ENCODE results near the gene FILIP1.
"Not testable (repeated sequence)": the region's sequence is repeated elsewhere in the genome, so short reads cannot be mapped to it uniquely, and the experiment has no call there.

Gene FILIP1

DNA sequence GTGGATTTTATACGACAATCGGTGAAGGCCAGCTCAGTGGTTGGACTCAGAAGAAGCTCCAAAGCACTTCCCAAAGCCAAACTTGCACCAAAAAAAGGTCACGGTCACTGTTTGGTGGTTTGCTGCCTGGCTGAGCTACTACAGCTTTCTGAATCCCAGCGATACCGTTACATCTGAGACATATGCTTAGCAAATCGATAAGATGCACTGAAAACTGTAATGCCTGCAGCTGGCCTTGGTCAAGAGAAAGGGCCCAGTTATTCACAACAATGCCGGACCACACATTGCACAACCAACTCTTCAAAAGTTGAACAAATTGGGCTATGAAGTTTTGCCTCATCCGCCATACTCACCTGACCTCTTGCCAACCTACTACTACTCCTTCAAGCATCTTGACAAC lies 70.2 kb downstream of the FILIP1 start:
- DNase-seq (ENCODE audit: low read depth in 2 of 3, low spot score in 2 of 3), result no peak

DNA sequence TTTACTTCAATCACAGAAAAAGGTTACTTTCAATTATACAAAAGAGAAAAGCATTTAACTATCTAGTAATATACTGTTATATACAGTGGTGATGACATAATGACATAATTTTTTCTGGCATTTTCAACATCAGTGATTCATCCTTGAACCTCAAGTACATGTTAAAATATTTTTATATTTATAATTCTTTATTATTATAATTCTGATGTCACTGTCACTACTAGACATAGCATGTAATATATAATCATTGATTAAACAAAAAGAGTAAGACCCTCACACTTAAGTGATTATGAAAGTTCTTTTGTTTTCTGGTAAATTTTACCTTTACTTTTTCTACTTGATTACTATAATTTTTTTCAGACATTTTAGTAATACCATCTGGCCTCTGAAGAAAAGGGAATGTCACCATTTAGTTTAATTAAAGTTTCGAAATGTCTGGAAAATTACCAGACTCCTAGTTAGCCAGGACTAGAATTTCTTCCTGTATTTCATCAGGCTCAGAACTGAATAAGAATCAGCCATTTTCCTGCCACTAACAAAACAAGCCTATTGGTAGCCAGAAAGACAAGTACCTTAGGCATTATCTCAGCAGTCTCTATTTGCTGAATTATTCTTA lies 71.5 kb downstream of the FILIP1 start:
- DNase-seq (ENCODE audit: low read depth in 2 of 3, low spot score in 2 of 3), result no peak

DNA sequence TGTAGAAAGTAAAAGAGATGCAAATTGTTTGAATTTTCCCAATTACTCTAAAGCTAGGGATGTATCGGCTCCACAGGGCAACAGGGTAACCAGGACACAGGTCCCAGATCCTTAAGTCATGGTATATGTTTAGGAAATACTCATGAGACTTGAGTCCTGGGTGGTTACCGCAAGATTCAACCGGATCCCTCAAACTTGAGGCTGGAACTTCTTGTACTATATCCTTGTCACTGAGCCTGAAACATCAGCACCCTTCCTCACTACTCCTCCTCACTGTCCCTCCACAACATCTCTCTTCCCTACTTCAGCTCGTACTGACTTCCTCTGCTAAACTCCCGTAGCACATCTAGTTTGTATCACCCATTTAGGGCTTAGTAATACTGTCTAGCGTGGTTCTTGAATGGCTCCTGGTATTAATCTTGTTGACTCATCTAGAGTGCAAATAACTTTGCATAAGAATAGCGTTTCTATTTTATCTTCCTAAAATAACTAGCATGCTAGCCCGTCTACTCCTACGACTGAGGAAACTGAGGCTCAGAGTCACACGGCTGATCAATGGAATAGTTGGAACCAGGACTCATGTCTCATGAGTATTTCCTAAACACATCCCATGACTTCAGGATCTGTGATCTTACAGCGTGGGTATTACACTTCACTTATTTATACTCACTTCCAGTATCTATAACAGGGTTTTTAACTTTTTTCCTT lies 72.1 kb downstream of the FILIP1 start:
- no peak for DNase-seq (ENCODE audit: low read depth in 2 of 3, low spot score in 2 of 3)

DNA sequence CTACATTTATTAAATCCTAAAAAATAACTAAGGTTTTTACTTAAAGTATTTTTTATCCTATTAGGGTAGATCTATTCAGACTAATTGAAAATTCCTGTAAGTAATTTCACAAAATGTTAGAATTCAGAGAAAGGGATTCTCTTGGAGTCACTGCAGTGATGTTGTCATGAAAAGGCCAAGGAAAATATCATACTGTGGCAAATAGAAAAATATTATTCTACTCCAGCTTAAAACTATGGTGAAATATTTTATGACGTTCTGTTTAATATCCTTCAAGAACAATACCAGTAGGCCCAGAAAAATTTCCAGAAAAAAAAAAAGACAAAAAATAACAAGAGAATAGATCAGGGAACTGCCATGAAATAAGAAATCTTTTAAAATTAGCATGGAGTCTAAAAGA lies 73.6 kb downstream of the FILIP1 start:
- no peak for DNase-seq (ENCODE audit: low read depth in 2 of 3, low spot score in 2 of 3)

DNA sequence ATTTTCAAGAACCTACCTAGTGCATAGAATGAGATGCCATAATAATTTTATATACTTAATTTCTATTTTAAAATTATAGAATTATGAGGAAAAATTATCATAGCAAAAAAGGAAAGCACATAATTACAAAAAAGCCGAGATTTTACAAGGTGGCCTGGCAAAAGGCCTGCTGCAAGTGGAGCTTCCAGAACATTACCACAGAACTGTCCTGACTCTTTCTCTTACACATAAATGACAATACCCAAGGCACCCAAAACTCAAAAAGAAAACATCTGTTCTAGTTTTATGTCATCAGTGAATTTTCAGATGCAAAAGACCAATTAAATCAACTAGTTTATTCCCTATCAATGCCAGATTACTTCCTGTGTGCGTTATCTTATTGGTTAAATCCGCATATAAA lies 74.2 kb downstream of the FILIP1 start:
- DNase-seq (ENCODE audit: low read depth in 2 of 3, low spot score in 2 of 3), result no peak

DNA sequence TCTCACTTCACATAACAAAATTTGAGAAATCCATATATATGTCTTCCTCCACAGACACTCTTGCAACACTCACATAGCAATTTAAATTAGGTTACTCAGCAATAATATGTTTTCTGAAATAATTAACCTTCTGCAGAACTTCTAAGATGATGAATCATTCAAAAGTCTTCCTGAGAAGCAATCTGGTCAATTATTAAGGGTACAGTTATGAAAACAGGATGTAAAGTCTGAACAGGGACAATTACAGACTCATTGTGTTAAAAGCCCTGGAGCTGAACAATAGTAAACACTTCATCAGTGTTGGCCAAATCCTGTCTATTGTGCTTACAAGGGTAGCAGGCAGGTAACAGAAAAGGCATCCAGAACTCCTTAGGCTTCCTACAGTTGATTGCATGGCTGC lies 75.4 kb downstream of the FILIP1 start:
- DNase-seq (ENCODE audit: low read depth in 2 of 3, low spot score in 2 of 3), result no peak

DNA sequence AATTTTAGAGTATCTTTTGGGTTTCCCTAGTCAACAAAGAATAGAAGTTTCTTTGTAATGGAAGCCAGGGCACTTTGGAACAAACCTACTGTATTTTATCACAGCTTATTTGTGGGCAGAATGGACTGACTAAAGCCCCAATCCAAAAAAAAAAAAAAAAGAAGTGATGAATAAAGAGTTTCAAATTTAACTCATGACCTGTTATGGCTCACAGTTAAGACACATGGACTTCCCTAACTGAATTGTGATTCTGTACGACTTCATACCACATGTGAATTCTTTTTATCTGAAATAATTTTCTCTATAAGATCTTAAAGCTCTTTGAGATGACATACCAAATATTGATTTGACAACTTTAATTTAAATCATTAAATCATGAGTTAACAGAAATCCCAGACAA lies 77.2 kb downstream of the FILIP1 start:
- DNase-seq (ENCODE audit: low read depth in 2 of 3, low spot score in 2 of 3), result no peak

DNA sequence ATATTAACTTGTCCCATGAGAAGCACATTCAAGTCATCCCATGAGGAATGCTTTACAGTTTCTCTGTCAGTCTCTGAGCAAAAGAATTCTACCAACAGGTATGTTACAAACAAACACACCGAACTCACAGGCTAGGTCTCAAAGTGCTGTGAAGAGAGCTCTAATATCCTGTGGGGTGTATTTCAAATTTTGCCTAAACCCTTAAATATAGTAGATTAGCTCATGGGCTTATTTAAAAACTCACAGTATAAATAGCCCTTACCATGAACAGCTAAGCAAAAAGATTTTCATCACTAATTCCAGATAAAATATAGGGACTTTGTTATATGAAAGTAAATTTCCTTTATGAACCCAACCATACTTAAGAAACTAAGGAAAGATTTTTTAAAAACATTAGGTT lies 77.8 kb downstream of the FILIP1 start:
- DNase-seq (ENCODE audit: low read depth in 2 of 3, low spot score in 2 of 3), result no peak

DNA sequence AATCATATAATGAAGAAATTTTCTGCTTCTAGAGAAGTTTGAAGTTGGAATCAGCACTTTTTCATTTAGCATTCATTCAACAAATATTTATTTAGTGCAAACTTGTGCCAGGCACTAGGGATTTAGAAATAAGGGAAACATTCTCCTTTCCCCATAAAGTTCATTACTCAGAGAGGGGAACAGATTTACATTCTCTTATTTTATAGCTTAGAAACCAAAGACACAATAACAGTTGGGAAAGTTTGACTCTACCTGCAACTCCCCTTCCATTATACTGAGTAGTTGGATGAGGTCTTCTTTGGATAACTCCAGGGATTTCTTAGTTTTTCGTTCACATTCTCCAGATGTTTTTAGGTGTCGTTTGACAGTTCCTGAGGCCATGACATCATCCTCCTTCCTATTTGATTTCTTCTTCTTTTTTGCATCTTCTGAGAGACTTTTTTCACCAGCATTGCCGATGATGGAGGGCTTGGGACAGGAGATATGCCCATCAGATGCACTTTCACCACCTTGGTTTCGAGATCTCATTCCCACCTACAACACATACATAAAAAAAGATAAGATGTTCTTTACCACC lies 79.1 kb downstream of the FILIP1 start:
- DNase-seq (ENCODE audit: low read depth in 2 of 3, low spot score in 2 of 3), result no peak

DNA sequence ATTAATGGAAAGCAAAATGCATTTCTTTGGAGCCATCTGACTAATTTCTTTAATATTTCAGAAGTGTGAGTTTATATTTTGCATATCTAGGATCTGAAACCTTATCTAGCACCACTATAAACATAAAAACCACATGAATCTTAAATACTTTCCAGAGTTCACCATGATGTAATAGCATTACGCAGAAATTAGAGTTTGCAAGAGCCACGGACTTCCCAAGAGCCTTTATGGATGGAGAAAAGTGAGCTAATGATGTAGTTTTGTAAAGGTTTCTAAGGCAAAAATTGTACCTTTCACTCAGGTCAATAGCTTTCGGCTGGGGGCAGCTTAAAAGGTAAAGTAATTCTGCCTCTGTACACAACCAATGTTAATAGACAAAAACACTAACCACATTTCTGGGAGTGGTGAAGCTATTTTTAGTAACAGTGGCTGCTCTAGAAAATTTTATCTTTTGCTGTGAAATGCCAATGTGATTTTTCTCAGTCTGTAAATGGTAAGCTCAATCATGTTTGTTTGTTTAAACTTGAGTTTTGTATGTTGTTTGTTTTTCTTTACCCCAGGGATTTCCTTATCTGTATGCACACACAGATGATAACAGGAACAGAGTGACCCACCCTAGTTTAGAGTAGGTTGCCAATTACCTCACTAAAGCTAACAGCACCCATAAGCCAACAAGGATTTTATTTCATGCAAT lies 80.5 kb downstream of the FILIP1 start:
- DNase-seq (ENCODE audit: low read depth in 2 of 3, low spot score in 2 of 3), result no peak

DNA sequence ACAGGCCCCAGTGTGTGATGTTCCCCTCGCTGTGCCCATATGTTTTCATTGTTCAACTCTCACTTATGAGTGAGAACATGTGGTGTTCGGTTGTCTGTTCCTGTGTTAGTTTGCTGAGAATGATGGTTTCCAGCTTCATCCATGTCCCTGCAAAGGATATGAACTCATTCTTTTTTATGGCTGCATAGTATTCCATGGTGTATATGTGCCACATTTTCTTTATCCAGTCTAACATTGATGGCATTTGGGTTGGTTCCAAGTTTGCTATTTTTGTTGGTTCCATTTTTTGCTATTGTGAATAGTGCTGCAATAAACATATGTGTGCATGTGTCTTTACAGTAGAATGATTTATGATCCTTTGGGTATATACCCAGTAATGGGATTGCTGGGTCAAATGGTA lies 83.0 kb downstream of the FILIP1 start:
- not testable (repeated sequence) for DNase-seq (ENCODE audit: low read depth in 2 of 3, low spot score in 2 of 3)

DNA sequence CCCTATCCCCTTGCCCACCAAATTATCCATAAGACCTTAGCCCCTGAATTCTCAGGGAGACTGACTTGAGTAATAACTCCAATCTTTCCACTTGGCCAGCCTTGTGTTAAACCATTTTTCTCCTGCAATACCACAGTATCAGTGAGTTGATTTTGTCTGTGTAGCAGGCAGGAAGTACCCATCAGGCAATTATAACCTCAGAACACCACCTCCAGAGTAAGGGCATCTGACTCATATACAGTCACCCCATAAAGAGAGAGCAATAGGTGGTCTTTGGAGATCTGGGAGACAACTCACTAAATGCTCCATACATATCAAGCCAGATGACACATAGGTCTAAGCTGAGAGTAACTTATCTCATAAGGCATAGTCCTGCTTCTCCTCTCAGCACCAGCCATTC lies 83.7 kb downstream of the FILIP1 start:
- no peak for DNase-seq (ENCODE audit: low read depth in 2 of 3, low spot score in 2 of 3)

DNA sequence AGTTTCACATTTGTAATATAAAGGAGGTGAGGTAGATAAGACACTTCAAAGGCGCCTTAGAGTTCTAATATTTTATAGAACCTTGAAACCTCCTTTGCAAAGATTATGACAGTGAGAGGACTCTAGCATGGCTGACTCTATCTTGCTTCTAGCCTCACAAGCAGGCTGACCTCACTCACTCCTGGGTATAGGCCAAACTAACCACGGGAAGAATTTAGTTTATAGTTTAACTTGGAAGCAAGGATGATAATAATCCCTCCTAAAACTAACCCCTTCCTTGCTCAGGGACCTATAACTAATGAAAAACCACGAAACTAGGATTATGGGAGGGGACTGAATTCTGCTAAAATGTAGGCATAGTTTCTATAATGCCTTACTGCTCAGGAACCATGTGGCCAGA lies 84.3 kb downstream of the FILIP1 start:
- no peak for DNase-seq (ENCODE audit: low read depth in 2 of 3, low spot score in 2 of 3)

DNA sequence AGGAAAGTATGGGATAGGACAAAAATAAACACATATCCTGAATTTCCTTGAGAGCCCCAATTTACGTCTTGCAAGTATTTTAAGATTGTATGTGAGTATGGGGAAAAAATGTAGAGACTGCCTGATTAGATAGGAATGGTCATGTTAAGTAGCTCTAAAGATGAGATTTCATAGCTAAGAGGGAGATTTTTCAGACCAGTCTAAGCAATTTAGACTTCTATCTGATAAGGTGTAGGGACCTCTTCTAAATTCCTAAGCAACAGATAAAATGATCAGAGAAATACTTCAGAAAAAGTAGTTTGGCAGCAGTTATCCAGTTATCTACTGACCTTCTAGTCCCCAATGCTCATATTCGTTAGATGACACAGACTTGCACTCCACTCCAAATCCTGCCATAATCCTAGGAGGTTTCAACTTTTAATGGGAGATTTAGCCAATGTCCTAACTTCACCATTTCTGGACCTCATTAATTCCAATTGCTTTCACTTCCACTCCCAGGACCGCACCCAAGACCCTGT lies 90.0 kb downstream of the FILIP1 start:
- DNase-seq (ENCODE audit: low read depth in 2 of 3, low spot score in 2 of 3), result no peak

DNA sequence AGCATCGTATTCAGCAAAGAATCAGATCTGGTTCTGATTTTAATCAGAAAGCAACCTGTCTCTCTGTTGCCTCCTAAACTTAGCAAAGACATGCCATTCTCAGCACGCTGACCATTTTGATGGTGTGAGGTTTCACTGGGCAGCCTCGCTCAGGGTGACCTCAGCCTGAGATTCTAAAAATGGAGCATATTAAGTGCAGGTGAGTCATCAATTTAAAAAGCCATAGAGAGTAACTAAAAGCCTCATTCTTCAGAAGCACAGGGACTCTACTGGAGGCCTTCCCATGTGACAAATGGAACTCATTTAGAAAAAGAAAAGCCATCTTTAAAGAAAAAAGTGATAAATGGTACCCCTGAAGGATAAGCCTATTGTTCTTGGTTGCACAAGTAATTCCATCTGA lies 91.3 kb downstream of the FILIP1 start:
- no peak for DNase-seq (ENCODE audit: low read depth in 2 of 3, low spot score in 2 of 3)

DNA sequence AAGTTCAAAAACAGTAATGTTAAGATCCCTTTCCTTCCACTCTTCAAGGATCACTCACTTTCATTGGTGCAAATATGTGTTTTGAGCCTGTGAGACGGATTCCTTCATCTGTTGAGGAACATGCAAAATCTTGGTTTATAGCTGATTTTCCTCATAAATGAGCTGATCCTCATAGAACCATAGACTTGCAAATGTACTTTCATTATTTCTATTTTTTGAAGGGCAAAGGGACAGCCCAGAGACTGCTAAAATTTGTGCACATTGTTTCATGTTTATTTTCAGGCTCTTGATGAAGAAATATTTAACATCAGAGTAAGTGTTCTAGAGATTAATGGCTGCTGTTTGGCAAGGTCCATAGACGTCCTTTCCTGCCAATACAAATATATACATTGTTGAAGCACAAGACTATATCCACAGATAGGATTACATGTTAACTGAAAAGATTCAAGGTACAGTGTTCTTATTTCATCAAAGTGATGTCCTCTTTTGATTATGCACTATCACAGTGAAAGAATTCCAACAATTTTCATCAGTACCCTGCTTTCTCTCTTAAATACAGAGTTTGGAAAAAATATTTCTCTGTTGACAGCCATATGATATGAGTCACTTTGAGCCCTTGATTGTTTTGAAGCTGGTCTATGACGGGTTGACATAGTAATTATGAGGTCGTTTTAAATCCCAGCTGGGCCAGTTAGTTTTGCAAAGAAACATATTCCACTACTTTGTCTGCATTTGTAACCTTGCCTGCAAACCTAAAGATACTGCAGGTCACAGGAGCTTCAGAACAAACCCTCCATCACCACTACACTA lies 95.7 kb downstream of the FILIP1 start:
- DNase-seq (ENCODE audit: low read depth in 2 of 3, low spot score in 2 of 3), result no peak

DNA sequence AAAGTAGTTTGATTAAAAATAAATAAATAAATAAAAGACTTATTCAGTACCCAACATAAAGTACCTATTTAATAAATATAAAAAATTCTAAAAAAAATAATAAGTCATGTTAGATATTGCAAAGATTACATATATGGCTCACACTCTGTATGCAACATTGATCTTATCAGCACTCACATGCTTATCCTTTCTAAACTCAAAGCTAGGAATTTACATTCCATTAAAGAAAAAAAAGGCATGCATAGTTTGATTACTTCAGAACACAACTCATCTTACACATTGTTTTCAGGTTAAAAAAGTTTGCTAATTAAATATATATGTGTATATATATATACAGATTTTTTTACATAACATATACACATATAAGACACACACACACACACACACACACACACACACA lies 96.4 kb downstream of the FILIP1 start:
- DNase-seq (ENCODE audit: low read depth in 2 of 3, low spot score in 2 of 3), result no peak

DNA sequence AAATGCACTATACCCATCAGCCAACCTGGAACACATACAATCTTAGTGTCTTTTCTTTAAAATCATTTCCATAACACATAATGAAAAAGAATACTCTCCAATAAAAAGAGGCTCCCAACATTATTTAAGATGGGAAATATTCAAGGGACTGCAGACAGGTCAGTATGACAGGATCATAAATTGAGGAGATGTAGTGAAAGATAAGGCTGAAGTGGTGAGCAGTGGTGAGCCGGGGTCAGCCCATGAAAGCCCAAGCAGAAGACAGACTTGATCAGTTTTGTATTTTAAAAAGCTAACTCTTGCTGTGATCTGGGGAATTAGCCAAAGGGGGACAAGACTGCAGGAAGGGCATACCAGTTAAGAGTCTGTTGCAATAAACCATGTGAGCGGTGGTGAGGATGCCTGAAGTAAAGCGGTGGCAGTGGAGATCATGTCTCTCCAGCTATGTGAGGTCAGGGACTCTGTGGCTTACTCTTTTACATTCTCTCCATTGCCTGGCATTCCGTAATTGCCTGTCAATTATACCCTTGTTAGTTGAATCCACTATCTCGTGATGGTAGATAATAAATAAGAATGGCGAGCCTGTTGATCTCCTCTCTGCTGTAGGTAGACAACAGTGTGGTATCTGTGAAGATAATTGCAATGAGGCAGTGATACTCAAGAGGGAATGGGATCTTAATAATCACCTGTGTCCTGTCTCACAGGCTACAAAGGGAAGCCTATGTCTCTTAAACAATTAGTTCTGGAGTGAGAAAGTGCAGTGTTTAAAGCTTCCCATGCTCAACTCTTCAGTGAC lies 97.4 kb downstream of the FILIP1 start:
- no peak for DNase-seq (ENCODE audit: low read depth in 2 of 3, low spot score in 2 of 3)

DNA sequence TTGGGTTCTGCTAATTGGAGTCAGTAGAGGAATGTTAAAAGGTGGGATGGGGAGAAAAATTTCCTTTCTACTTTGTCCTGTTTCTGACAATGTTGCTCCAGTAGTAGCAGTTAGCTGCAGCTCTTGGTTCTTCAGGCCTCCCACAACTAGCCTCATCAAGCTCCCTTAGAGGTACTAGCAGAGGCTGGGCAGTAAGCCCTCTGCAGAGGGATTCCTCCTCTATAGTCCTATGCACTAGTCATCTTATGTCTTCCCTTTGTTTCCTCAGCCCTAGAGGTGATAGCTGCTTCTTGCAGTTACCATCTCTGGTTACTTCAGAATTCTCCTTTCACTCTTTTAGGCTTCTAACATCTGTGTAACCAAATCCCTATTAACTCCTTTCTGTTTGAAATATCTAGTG lies 99.8 kb downstream of the FILIP1 start:
- DNase-seq (ENCODE audit: low read depth in 2 of 3, low spot score in 2 of 3), result no peak

DNA sequence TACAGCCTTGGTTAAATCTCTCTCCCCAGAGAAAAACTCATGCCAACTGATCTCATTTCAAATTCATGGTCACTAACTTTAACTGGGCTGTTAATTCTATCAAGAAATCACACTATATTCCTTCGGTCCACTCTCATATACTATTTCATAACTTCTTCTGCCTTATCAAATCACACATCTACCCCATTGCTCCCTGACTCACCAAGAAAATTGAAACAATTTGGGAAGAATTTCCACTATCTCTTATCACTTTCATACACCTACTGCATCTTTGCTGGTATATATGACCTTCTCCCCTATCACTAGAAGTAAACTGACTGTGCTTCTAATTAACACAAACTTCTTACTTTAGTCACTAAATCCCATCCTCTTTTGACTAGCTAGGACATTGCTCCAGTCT lies 102.3 kb downstream of the FILIP1 start:
- no peak for DNase-seq (ENCODE audit: low read depth in 2 of 3, low spot score in 2 of 3)
